IMR-90 (cell line): ENCODE data around the gene NRF1. TPM values are rescaled to one million over a fixed set of nuclear protein-coding genes. Genes with fewer than 3 reads are reported as not detected.

ENCODE experiments used
- ATAC-seq: fragments of 200-7000 bp; cut with Tn5 transposase; 2 replicates; pipeline ENCODE4 v1.9.1; 2020; ENCODE audit warnings: low read depth, mild to moderate bottlenecking, moderate library complexity
- BruUV-seq: library from RNA; stranded (reverse); fragments of 400-500 nt; replicated peaks from 2 replicates; lab custom pipeline; 2021; lab: Mats Ljungman, UMichigan
- CTCF ChIA-PET: fragments of 300-600 bp; formaldehyde crosslinking; extraction: SDS; loops from one replicate; lab custom pipeline; 2021; ENCODE audit warnings: antibody characterized with exemption; lab: Yijun Ruan, JAX
- POLR2A ChIA-PET: fragments of 300-600 bp; sonication (Branson Sonifier 250); formaldehyde crosslinking; loops from one replicate; lab custom pipeline; 2022; ENCODE audit warnings: antibody characterized with exemption; ENCODE audit not compliant: unreplicated experiment; lab: Charles Lee
- DNase-seq: peaks from one replicate; pipeline ENCODE4 v3.0.0; 2013
- H2AFZ ChIP-seq: replicated peaks from 2 replicates; pipeline ENCODE3; 2013; ENCODE audit warnings: low read length, mild to moderate bottlenecking; ENCODE audit not compliant: poor library complexity
- H2AK5ac ChIP-seq: 2 replicates; pipeline ENCODE4 v1.6.1; 2013; ENCODE audit warnings: low read depth, low read length, inconsistent platforms
- H2AK9ac ChIP-seq: replicated peaks from 2 replicates; pipeline ENCODE3; 2013; ENCODE audit warnings: mild to moderate bottlenecking, low read depth, low read length, moderate library complexity; ENCODE audit not compliant: poor library complexity
- H2BK120ac ChIP-seq: 2 replicates; pipeline ENCODE4 v1.6.1; 2013; ENCODE audit warnings: low read depth, low read length, inconsistent platforms
- H2BK15ac ChIP-seq: 3 replicates; pipeline ENCODE4 v1.6.1; 2013; ENCODE audit warnings: low read depth, low read length, inconsistent platforms
- H2BK20ac ChIP-seq: 2 replicates; pipeline ENCODE4 v1.6.1; 2013; ENCODE audit warnings: low read depth, mild to moderate bottlenecking, inconsistent platforms, low read length, moderate library complexity
- H2BK5ac ChIP-seq: 2 replicates; pipeline ENCODE4 v1.6.1; 2013; ENCODE audit warnings: mild to moderate bottlenecking, low read depth, low read length, inconsistent platforms; ENCODE audit not compliant: poor library complexity, severe bottlenecking
- H3K14ac ChIP-seq: replicated peaks from 2 replicates; pipeline ENCODE4 v1.6.1; 2013; ENCODE audit warnings: low read depth, low read length, inconsistent platforms
- H3K18ac ChIP-seq: 2 replicates; pipeline ENCODE4 v1.6.1; 2013; ENCODE audit warnings: low read depth, low read length, control low read depth
- H3K23ac ChIP-seq: 2 replicates; pipeline ENCODE4 v1.6.1; 2013; ENCODE audit warnings: low read depth, low read length, inconsistent platforms
- H3K27ac ChIP-seq: 2 replicates; pipeline ENCODE4 v1.5.1; 2013; ENCODE audit warnings: mild to moderate bottlenecking, control low read depth, low read length; ENCODE audit not compliant: insufficient read depth
- H3K27me3 ChIP-seq: 2 replicates; pipeline ENCODE4 v1.6.1; 2013; ENCODE audit warnings: low read length; ENCODE audit not compliant: control insufficient read depth, insufficient read depth
- H3K36me3 ChIP-seq: 2 replicates; pipeline ENCODE4 v1.6.1; 2013; ENCODE audit warnings: low read length, mixed read lengths; ENCODE audit not compliant: control insufficient read depth, insufficient read depth
- H3K4ac ChIP-seq: 2 replicates; pipeline ENCODE4 v1.6.1; 2013; ENCODE audit warnings: low read depth, low read length, inconsistent platforms
- H3K4me1 ChIP-seq: 2 replicates; pipeline ENCODE4 v1.6.1; 2013; ENCODE audit warnings: low read length, mixed read lengths; ENCODE audit not compliant: control insufficient read depth, insufficient read depth
- H3K4me2 ChIP-seq: 2 replicates; pipeline ENCODE4 v1.6.1; 2013; ENCODE audit warnings: low read depth, mild to moderate bottlenecking, control low read depth, low read length, moderate library complexity
- H3K4me3 ChIP-seq: 2 replicates; pipeline ENCODE4 v1.5.1; 2013; ENCODE audit warnings: low read depth, mild to moderate bottlenecking, control low read depth, low read length, moderate library complexity; ENCODE audit not compliant: insufficient read depth
- H3K56ac ChIP-seq: 2 replicates; pipeline ENCODE4 v1.6.1; 2013; ENCODE audit warnings: low read length, inconsistent platforms; ENCODE audit not compliant: insufficient read depth; ENCODE audit errors: extremely low read depth
- H3K79me1 ChIP-seq, 2 experiments: 2 replicates each; pipeline ENCODE4 v1.6.1; 2013; ENCODE audit warnings: low read length in 2 of 2, inconsistent platforms in 1 of 2, low read depth in 1 of 2
- H3K9ac ChIP-seq: 2 replicates; pipeline ENCODE4 v1.6.1; 2013; ENCODE audit warnings: low read depth, low read length, control low read depth
- H3K9me1 ChIP-seq: 2 replicates; pipeline ENCODE4 v1.6.1; 2013; ENCODE audit warnings: low read length, inconsistent platforms; ENCODE audit not compliant: insufficient read depth
- H3K9me3 ChIP-seq: 2 replicates; pipeline ENCODE4 v1.6.1; 2013; ENCODE audit warnings: low read length; ENCODE audit not compliant: control insufficient read depth, insufficient read depth
- H4K20me1 ChIP-seq: 2 replicates; pipeline ENCODE4 v1.6.1; 2013; ENCODE audit warnings: low read length, inconsistent platforms; ENCODE audit not compliant: insufficient read depth
- H4K5ac ChIP-seq: 2 replicates; pipeline ENCODE4 v1.6.1; 2013; ENCODE audit warnings: mild to moderate bottlenecking, low read depth, low read length, control low read depth
- H4K8ac ChIP-seq, 2 experiments: 2 replicates each; pipeline ENCODE4 v1.6.1; 2013; ENCODE audit warnings: low read depth in 2 of 2, low read length in 2 of 2, control low read depth in 1 of 2, inconsistent platforms in 1 of 2
- H4K91ac ChIP-seq: 2 replicates; pipeline ENCODE4 v1.6.1; 2013; ENCODE audit warnings: low read depth, low read length, inconsistent platforms; ENCODE audit not compliant: insufficient read depth
- BHLHE40 ChIP-seq: fragments of 150-350 bp; IDR thresholded peaks from 2 replicates; pipeline ENCODE4 v1.6.1; 2016; ENCODE audit warnings: mild to moderate bottlenecking, low read depth, low read length
- SMC3 ChIP-seq: fragments of 150-350 bp; IDR thresholded peaks from 2 replicates; pipeline ENCODE4 v1.6.1; 2016; ENCODE audit warnings: low read depth, mild to moderate bottlenecking, antibody characterized with exemption, low read length, moderate library complexity
- WGBS, 2 experiments: methylation state at CpG; one replicate each; pipeline versions ENCODE4 v1.1.5 to v1.1.7; 2013; ENCODE audit warnings: missing lambda C conversion rate in 2 of 2; ENCODE audit not compliant: insufficient read length in 1 of 2; ENCODE audit errors: extremely low coverage in 2 of 2; 5-methylcytosine and 5-hydroxymethylcytosine counted together
- dilution Hi-C: fragments of 300-500 bp; cut with HindIII; formaldehyde crosslinking; loops from one replicate; pipeline ENCODE4 v1.14.3; 2018; ENCODE audit warnings: low sequenced_read_pairs; ENCODE audit not compliant: unreplicated experiment
- in situ Hi-C: fragments of 300-500 bp; cut with MboI; formaldehyde crosslinking; loops from 3 replicates; pipeline ENCODE4 v1.14.3; 2019; ENCODE audit warnings: low sequenced_read_pairs, inconsistent platforms, mixed read lengths
- intact Hi-C: fragments of 100-400 bp; cut with micrococcal nuclease; formaldehyde crosslinking; loops from 2 replicates; pipeline ENCODE4 v1.10.0; 2022
- polyA plus RNA-seq, 3 experiments: library from polyadenylated mRNA; depleted of rRNA; stranded (reverse); fragments of >200 nt; gene quantifications; 2 replicates each; pipeline ENCODE4 v1.2.3, GENCODE V29; 2012; ENCODE audit warnings: low replicate concordance in 1 of 3
- total RNA-seq: library from RNA; depleted of rRNA; stranded (reverse); fragments of >200 nt; gene quantifications from 2 replicates; pipeline ENCODE4 v1.2.3, GENCODE V29; 2012
- TF ChIP-seq, protein P1 (sequence below): conservative IDR thresholded peaks from 2 replicates; pipeline ENCODE4 v1.5.1; 2012; ENCODE audit warnings: mild to moderate bottlenecking, low read depth, low read length, improper control_type of control experiment

Gene NRF1
- total and polyA plus RNA-seq, 2 of the 4 experiments (the other 2 are of a cell fraction): 11.4 to 15.8 TPM

DNA sequence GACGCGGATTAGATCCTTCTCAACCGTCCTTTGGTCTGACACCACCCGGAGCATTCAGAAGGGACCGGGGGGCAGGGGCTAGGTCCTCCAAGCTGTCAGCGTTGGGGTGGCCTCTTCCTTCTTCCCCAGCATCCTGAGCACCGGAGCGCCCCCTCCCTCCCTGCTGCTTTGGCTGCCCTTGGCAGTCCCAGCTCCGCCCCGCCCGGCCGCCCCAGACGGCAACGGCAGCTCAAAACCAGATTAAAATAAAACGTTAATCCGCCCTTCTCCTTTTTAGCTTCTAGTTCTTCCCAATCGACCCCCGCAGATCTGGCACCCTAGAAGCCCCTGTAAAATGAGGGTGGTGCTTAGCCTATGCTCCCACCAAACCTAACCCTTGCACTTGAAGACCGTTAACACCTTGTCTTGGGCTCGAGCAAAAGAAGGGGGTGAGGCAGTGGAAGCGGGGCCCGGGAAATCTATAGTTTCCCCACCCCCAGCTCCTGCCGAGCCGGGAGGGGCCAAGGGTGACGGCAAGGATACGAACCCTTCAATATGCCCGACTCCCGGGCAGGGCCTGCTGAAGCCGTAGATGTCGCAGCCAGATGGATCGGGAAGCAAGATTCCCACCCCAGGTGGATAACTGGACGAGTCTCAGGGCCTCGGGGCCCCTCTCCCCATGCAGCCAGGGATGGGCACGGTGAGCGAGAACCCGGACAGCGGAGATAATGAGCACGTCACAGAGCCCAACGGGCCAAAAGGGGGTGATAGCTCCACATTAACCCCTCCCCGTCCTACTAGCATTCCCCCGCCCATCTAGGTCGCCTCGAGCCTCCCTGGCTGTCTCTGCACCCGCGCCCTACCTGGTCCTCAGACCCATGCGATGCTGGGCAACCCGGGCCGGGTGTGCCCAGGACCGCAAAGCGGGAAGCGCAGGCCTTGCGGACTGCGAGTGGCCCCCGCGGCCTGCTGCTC lies 169.7 kb downstream of the NRF1 start:
- no peak for ATAC-seq
- no peak overlapping the region for H3K4me3 ChIP-seq
- peaks cover 98% of the 10 kb centered on the region for H3K27me3 ChIP-seq
- DNase-seq: no peak
- no peak overlapping the region for H4K5ac ChIP-seq
- no peak overlapping the region for H3K4ac ChIP-seq
- no peaks in the 10 kb centered on the region for H3K9me1 ChIP-seq
- no peak overlapping the region for H3K27ac ChIP-seq
- peaks cover 38% of the 10 kb centered on the region for H4K20me1 ChIP-seq
- no peak overlapping the region for H2AFZ ChIP-seq
- no peak overlapping the region for H3K18ac ChIP-seq
- no peak overlapping the region for H3K4me2 ChIP-seq
- H4K8ac ChIP-seq: no peak overlapping the region
- H2BK5ac ChIP-seq: no peak overlapping the region
- dilution Hi-C loops: no loop called here
- H3K9ac ChIP-seq: no peak overlapping the region
- no peak overlapping the region; the same call in 1 of the 2 replicates for H3K23ac ChIP-seq
- 5% methylated on average over 7 of the region's 55 CpGs; no CpG with 5 or more reads in 1 of the 2 experiments for WGBS, 2 experiments
- in situ Hi-C loops: no loop called here
- no peaks in the 10 kb centered on the region for H3K79me1 ChIP-seq
- no peak overlapping the region for H3K14ac ChIP-seq
- H2AK9ac ChIP-seq: peak overlapping the region; percentile 70
- H3K4me1 ChIP-seq: peaks cover 2% of the 10 kb centered on the region; the same call in 1 of the 2 replicates
- no peak overlapping the region for H2BK120ac ChIP-seq
- BruUV-seq: no TSS peak
- TF ChIP-seq SMC3 (no peak), BHLHE40 (no peak)
- TF ChIP-seq, protein P1, sequence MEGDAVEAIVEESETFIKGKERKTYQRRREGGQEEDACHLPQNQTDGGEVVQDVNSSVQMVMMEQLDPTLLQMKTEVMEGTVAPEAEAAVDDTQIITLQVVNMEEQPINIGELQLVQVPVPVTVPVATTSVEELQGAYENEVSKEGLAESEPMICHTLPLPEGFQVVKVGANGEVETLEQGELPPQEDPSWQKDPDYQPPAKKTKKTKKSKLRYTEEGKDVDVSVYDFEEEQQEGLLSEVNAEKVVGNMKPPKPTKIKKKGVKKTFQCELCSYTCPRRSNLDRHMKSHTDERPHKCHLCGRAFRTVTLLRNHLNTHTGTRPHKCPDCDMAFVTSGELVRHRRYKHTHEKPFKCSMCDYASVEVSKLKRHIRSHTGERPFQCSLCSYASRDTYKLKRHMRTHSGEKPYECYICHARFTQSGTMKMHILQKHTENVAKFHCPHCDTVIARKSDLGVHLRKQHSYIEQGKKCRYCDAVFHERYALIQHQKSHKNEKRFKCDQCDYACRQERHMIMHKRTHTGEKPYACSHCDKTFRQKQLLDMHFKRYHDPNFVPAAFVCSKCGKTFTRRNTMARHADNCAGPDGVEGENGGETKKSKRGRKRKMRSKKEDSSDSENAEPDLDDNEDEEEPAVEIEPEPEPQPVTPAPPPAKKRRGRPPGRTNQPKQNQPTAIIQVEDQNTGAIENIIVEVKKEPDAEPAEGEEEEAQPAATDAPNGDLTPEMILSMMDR: no peak
- no peak overlapping the region for H2BK15ac ChIP-seq
- H3K36me3 ChIP-seq: no peaks in the 10 kb centered on the region
- H3K9me3 ChIP-seq: peaks cover 14% of the 10 kb centered on the region
- ChIA-PET CTCF (interaction anchor here (0.6 to 0.7 kb wide), 2 partner anchors 540 to 863 kb away, joined by 3 to 4 read pairs; no protein-coding TSS in a partner anchor), POLR2A (no interaction called here)
- intact Hi-C loops: no loop called here
- no peak overlapping the region for H4K91ac ChIP-seq
- no peak overlapping the region for H3K56ac ChIP-seq
- no peak overlapping the region for H2BK20ac ChIP-seq
- no peak overlapping the region for H2AK5ac ChIP-seq
